GM12878 (cell line): ENCODE data around the gene TRMU. TPM values are rescaled to one million over a fixed set of nuclear protein-coding genes. Genes with fewer than 3 reads are reported as not detected.

Experiments
- ATAC-seq: fragments of 200-7000 bp; cut with Tn5 transposase; 3 replicates; pipeline ENCODE4 v1.9.1; 2020; ENCODE audit warnings: mild to moderate bottlenecking, moderate library complexity
- BruUV-seq: library from RNA; stranded (reverse); fragments of 400-500 nt; replicated peaks from 2 replicates; lab custom pipeline; 2021; lab: Mats Ljungman, UMichigan
- CTCF ChIA-PET: fragments of 300-600 bp; sonication (Branson Sonifier 250); formaldehyde crosslinking; extraction: SDS; loops from one replicate; lab custom pipeline; 2021; ENCODE audit warnings: inconsistent platforms; lab: Yijun Ruan, JAX
- POLR2A ChIA-PET: fragments of 350-600 bp; formaldehyde crosslinking; extraction: SDS; loops from one replicate; lab custom pipeline; 2021; ENCODE audit warnings: inconsistent platforms; lab: Charles Lee
- RAD21 ChIA-PET: fragments of 300-600 bp; sonication (Branson Sonifier 250); formaldehyde crosslinking; loops from one replicate; lab custom pipeline; 2023; ENCODE audit warnings: antibody characterized with exemption; ENCODE audit not compliant: unreplicated experiment; lab: Charles Lee
- SMC1A ChIA-PET: fragments of 300-600 bp; sonication (Branson Sonifier 250); formaldehyde crosslinking; loops from one replicate; lab custom pipeline; 2023; ENCODE audit not compliant: unreplicated experiment, uncharacterized antibody; lab: Charles Lee
- DNase-seq: peaks from one replicate; pipeline ENCODE4 v3.0.0-alpha.2; 2011; ENCODE audit warnings: low read depth, low spot score
- FAIRE-seq: peaks from 3 replicates; lab custom pipeline; 2011; peaks lifted over from hg19 to GRCh38; lab: Jason Lieb, UNC
- H2AFZ ChIP-seq: 2 replicates; pipeline ENCODE4 v1.6.0; 2011; ENCODE audit warnings: low read depth, low read length, control low read depth; ENCODE audit not compliant: control insufficient read depth
- H3K27ac ChIP-seq: 2 replicates; pipeline ENCODE4 v1.5.1; 2011; ENCODE audit warnings: control low read depth; ENCODE audit not compliant: control insufficient read depth, insufficient read depth
- H3K27me3 ChIP-seq, 2 experiments: replicated peaks in 1 of 2; 2 replicates each; pipeline versions ENCODE4 v1.6.0 to v1.6.1; 2011; ENCODE audit warnings: low read length in 1 of 2; ENCODE audit not compliant: control insufficient read depth in 2 of 2, insufficient read depth in 2 of 2
- H3K36me3 ChIP-seq, 2 experiments: 2 replicates each; pipeline ENCODE4 v1.5.1; 2011; ENCODE audit warnings: low read length in 1 of 2; ENCODE audit not compliant: control insufficient read depth in 2 of 2, insufficient read depth in 2 of 2
- H3K4me1 ChIP-seq: 2 replicates; pipeline ENCODE4 v1.6.1; 2011; ENCODE audit warnings: mild to moderate bottlenecking, low read length, moderate library complexity, mixed read lengths; ENCODE audit not compliant: control insufficient read depth, insufficient read depth
- H3K4me2 ChIP-seq: 2 replicates; pipeline ENCODE4 v1.6.0; 2011; ENCODE audit warnings: control low read depth; ENCODE audit not compliant: control insufficient read depth, insufficient read depth
- H3K4me3 ChIP-seq: fragments of 200-600 bp; sonication (generic); 2 replicates; pipeline ENCODE4 v1.5.1; 2016
- H3K79me2 ChIP-seq: 2 replicates; pipeline ENCODE4 v1.6.0; 2011; ENCODE audit warnings: low read length; ENCODE audit not compliant: control insufficient read depth, insufficient read depth
- H3K9ac ChIP-seq: 2 replicates; pipeline ENCODE4 v1.8.0; 2011; ENCODE audit warnings: low read length, control low read depth, mixed read lengths; ENCODE audit not compliant: control insufficient read depth, insufficient read depth
- H3K9me3 ChIP-seq: replicated peaks from 3 replicates; pipeline ENCODE4 v1.5.1; 2011; ENCODE audit warnings: mild to moderate bottlenecking, low read length; ENCODE audit not compliant: control insufficient read depth, insufficient read depth
- H4K20me1 ChIP-seq: 2 replicates; pipeline ENCODE4 v1.6.0; 2011; ENCODE audit not compliant: control insufficient read depth, insufficient read depth
- ATF2 ChIP-seq: IDR thresholded peaks from 2 replicates; pipeline ENCODE4 v1.6.1; 2012; ENCODE audit warnings: low read length, inconsistent platforms
- ATF7 ChIP-seq: fragments of 450-650 bp; IDR thresholded peaks from 2 replicates; pipeline ENCODE4 v1.6.1; 2016; ENCODE audit warnings: low read depth, mild to moderate bottlenecking
- CEBPB ChIP-seq, 2 experiments: fragments of 150-350 bp in 1 of 2; IDR thresholded peaks; 2 replicates each; pipeline ENCODE4 v1.6.1; 2012 to 2014; ENCODE audit warnings: low read depth in 2 of 2, low read length in 2 of 2, borderline replicate concordance in 1 of 2, inconsistent platforms in 1 of 2
- CHD1 ChIP-seq: IDR thresholded peaks from 2 replicates; pipeline ENCODE4 v1.6.1; 2012; ENCODE audit warnings: low read depth, low read length, improper control_type of control experiment
- HDGF ChIP-seq: fragments of 450-650 bp; IDR thresholded peaks from 2 replicates; pipeline ENCODE4 v1.6.1; 2016; ENCODE audit warnings: antibody characterized with exemption
- MEF2B ChIP-seq: fragments of 450-650 bp; IDR thresholded peaks from 2 replicates; pipeline ENCODE4 v1.6.1; 2018; ENCODE audit warnings: mild to moderate bottlenecking, moderate library complexity; ENCODE audit not compliant: partially characterized antibody, poor library complexity, severe bottlenecking
- MYB ChIP-seq: fragments of 150-350 bp; IDR thresholded peaks from 2 replicates; pipeline ENCODE4 v1.6.1; 2014; ENCODE audit warnings: mild to moderate bottlenecking, low read depth, low read length, borderline replicate concordance
- STAT1 ChIP-seq: fragments of 450-650 bp; conservative IDR thresholded peaks from 2 replicates; pipeline ENCODE4 v1.6.1; 2014; ENCODE audit warnings: antibody characterized with exemption, mild to moderate bottlenecking
- TBL1XR1 ChIP-seq: IDR thresholded peaks from 2 replicates; pipeline ENCODE4 v1.6.1; 2012; ENCODE audit warnings: low read depth, low read length, improper control_type of control experiment
- USF1 ChIP-seq: IDR thresholded peaks from 2 replicates; pipeline ENCODE4 v1.6.1; 2011; ENCODE audit warnings: borderline replicate concordance, low read depth, mild to moderate bottlenecking, moderate library complexity, mixed read lengths, low read length; ENCODE audit not compliant: insufficient read depth; ENCODE audit errors: extremely low read length
- WGBS: methylation state at CpG from one replicate; pipeline ENCODE4 v1.1.6; 2016; ENCODE audit warnings: low lambda C conversion rate; ENCODE audit not compliant: insufficient replicate concordance, insufficient coverage; ENCODE audit errors: missing lambda C conversion rate; 5-methylcytosine and 5-hydroxymethylcytosine counted together
- in situ Hi-C: fragments of 300-500 bp; cut with MboI; formaldehyde crosslinking; loops from 9 replicates; pipeline ENCODE4 v1.14.3; 2018; ENCODE audit warnings: mixed read lengths
- intact Hi-C: fragments of 100-400 bp; cut with micrococcal nuclease; formaldehyde crosslinking; loops from one replicate; pipeline ENCODE4 v1.14.2; 2022; ENCODE audit not compliant: unreplicated experiment
- polyA plus RNA-seq, 11 experiments: library from polyadenylated mRNA; depleted of rRNA in 4 of 11; unstranded in 6 of 11; stranded (reverse) in 5 of 11; fragments of >200 nt; fragmentation: Nextera tagmentation in 4 of 11; fragmentation: Illumina TruSeq in 1 of 11; extraction: Ambion mirVana in 4 of 11; extraction: Trizol in 1 of 11; gene quantifications; 1 replicate in 1 of 11; 2 replicates in 10 of 11; pipeline versions ENCODE4 v1.2.1 to v1.2.3, GENCODE V29; 2011 to 2016; ENCODE audit warnings: inconsistent platforms in 2 of 11, missing spikeins in 2 of 11, low read depth in 1 of 11
- total RNA-seq, 4 experiments: library from RNA; depleted of rRNA in 3 of 4; stranded (reverse); fragments of >200 nt in 3 of 4; fragmentation: Illumina TruSeq in 1 of 4; extraction: Trizol in 1 of 4; gene quantifications; 2 replicates each; pipeline versions ENCODE4 v1.2.1 to v1.2.3, GENCODE V29; 2013 to 2021

The TRMU gene
- total and polyA plus RNA-seq, 10 of the 15 experiments (the other 5 are each of a cell fraction or from before 2014, with no cell fraction given) = 3.5 to 57.0 (median 44.0) TPM

GRCh38 chr22:46371623-46372226, 36.2 kb downstream of the TRMU start:
- no peak overlapping the region for H3K9ac ChIP-seq
- peaks cover 3% of the 10 kb centered on the region; the same call in 2 of the 3 replicates for H3K9me3 ChIP-seq
- ChIA-PET RAD21 (interaction anchor here (0.8 kb wide), 1 partner anchor 30 kb away, joined by 3 read pairs; no protein-coding TSS in a partner anchor), POLR2A (no interaction called here), CTCF (no interaction called here), SMC1A (no interaction called here)
- ATAC-seq (no peak), DNase-seq (no peak), FAIRE-seq (no peak)
- H2AFZ ChIP-seq = no peak overlapping the region
- peaks cover 6% of the 10 kb centered on the region for H3K4me1 ChIP-seq
- no peak overlapping the region for H3K27ac ChIP-seq
- intact Hi-C loops = no loop called here
- TF ChIP-seq HDGF = no peak
- no peak for TF ChIP-seq MYB
- TF ChIP-seq ATF7 = no peak
- TF ChIP-seq MEF2B = no peak
- no peak for TF ChIP-seq TBL1XR1
- TF ChIP-seq CHD1 = no peak
- TF ChIP-seq USF1 = no peak
- TF ChIP-seq STAT1 = no peak
- TF ChIP-seq CEBPB (IDR thresholded peaks at IDR 0.05; ENCODE audit: borderline replicate concordance in 1 of 2, low read depth in 2 of 2, low read length in 2 of 2) = no peak
- TF ChIP-seq ATF2 = no peak
- no TSS peak for BruUV-seq
- WGBS = 0% methylated on average over 2 of the region's 2 CpGs
- H3K27me3 ChIP-seq = no peaks in the 10 kb centered on the region
- H4K20me1 ChIP-seq = no peaks in the 10 kb centered on the region
- H3K4me3 ChIP-seq = no peak overlapping the region
- in situ Hi-C loops = no loop called here
- H3K79me2 ChIP-seq = no peaks in the 10 kb centered on the region
- no peaks in the 10 kb centered on the region for H3K36me3 ChIP-seq
- no peak overlapping the region for H3K4me2 ChIP-seq
